Transverse colon (tissue), 4 donors: ENCODE results near the gene SERAC1. TPM values are rescaled to one million over a fixed set of nuclear protein-coding genes. Genes with fewer than 3 reads are reported as not detected.
"Not testable (repeated sequence)": the region's sequence is repeated elsewhere in the genome, so short reads cannot be mapped to it uniquely, and the experiment has no call there.

Experiments
- DNase-seq: peaks from one replicate; pipeline ENCODE4 v3.0.0-alpha.2; 2019
- H3K27ac ChIP-seq, 4 donors: fragments of 200-600 bp; sonication (generic); 2 replicates each; pipeline ENCODE4 v1.5.1; 2016 to 2018; ENCODE audit warnings: inconsistent platforms in 4 of 4
- H3K27me3 ChIP-seq: fragments of 200-600 bp; sonication (generic); 2 replicates; pipeline ENCODE4 v1.5.1; 2017; ENCODE audit warnings: inconsistent platforms
- H3K36me3 ChIP-seq, 4 donors: fragments of 200-600 bp; sonication (generic); 2 replicates each; pipeline ENCODE4 v1.5.1; 2017 to 2019; ENCODE audit warnings: inconsistent platforms in 4 of 4
- H3K4me1 ChIP-seq, 4 donors: fragments of 200-600 bp; sonication (generic); 2 replicates each; pipeline ENCODE4 v1.5.1; 2017 to 2020; ENCODE audit warnings: inconsistent platforms in 4 of 4
- H3K4me3 ChIP-seq, 4 donors: fragments of 200-600 bp; sonication (generic); 1 replicate in 1 of 4; 2 replicates in 3 of 4; pipeline versions ENCODE4 v1.5.1 to v1.6.1; 2017 to 2019; ENCODE audit warnings: inconsistent platforms in 4 of 4
- H3K9me3 ChIP-seq, 2 donors: fragments of 200-600 bp; sonication (generic); 2 replicates each; pipeline ENCODE4 v1.5.1; 2017 to 2019; ENCODE audit warnings: inconsistent platforms in 2 of 2
- EP300 ChIP-seq: sonication (generic); formaldehyde crosslinking; IDR thresholded peaks from one replicate; pipeline ENCODE4 v1.6.1; 2017; ENCODE audit warnings: antibody characterized with exemption, low read depth
- POLR2A ChIP-seq: fragments of 450-650 bp; IDR thresholded peaks from one replicate; pipeline ENCODE4 v1.6.1; 2016; ENCODE audit warnings: antibody characterized with exemption, mild to moderate bottlenecking, moderate library complexity
- POLR2AphosphoS5 ChIP-seq, 3 donors: sonication (generic); formaldehyde crosslinking; IDR thresholded peaks; one replicate each; pipeline ENCODE4 v1.6.1; 2016; ENCODE audit warnings: antibody characterized with exemption in 3 of 3
- WGBS, 2 donors: methylation state at CpG; one replicate each; pipeline ENCODE4 v1.1.5; 2018; ENCODE audit warnings: low coverage in 1 of 2; 5-methylcytosine and 5-hydroxymethylcytosine counted together
- in situ Hi-C, 4 donors: fragments of 200-750 bp; cut with MboI; loops; one replicate each; pipeline versions ENCODE4 v1.15.0 to v1.15.1; 2017; ENCODE audit warnings: low sequenced_read_pairs in 3 of 4, low pct_ligation_motif_present in 1 of 4, low pct_unique_long_range_greater_than_20kb in 1 of 4
- intact Hi-C: fragments of 100-400 bp; cut with DNase I; formaldehyde crosslinking; loops from one replicate; pipeline ENCODE4 v1.15.1; 2023; ENCODE audit warnings: low total_unique reads
- total RNA-seq, 4 donors: library from RNA; depleted of rRNA; stranded (reverse); fragments of >200 nt; gene quantifications; one replicate each; pipeline ENCODE4 v1.1.0, GENCODE V29; 2016
- TF ChIP-seq, protein P1 (sequence below), 5 experiments: fragments of 200-600 bp in 3 of 5; fragments of 450-650 bp in 2 of 5; sonication (generic) in 3 of 5; IDR thresholded peaks; 1 replicate in 2 of 5; 2 replicates in 3 of 5; pipeline ENCODE4 v1.5.1; 2016 to 2017; ENCODE audit warnings: antibody characterized with exemption in 5 of 5, inconsistent platforms in 3 of 5, mild to moderate bottlenecking in 2 of 5, moderate library complexity in 1 of 5

Gene SERAC1
- total RNA-seq, 4 donors from 2014 or later: 9.8 to 125 (median 13.5) TPM

DNA sequence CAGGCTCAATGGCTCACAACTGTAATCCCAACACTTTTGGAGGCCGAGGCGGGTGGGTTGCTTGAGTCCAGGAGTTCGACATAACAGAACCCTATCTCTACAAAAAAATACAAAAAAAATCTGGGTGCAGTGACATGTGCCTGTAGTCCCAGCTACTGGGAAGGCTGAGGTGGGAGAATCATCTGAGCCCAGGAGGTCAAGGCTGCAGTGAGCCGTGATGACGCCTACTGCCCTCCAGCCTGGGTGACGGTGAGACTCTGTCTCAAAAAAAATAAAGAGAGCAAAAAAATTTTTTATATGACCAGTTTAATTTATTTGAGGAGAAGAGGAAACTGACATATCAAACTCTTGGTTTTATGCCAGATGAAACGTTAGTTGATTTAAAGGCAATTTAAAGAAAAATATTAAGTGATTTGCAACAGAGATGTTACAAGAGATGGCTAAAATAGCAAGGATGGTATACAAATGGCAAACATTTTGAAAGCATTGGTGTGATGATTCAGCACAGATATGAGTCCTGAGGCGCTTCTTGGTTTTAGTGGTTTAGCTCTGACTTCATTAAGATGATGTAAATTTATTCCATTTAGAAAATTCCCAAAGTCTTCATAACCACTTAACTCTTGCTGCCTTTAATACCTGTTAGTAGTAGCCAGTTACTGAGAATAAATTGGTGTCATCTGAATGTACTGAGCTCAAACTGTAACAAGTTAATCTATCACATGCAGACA, 17.8 kb upstream of the SERAC1 start:
- Histone ChIP-seq H3K9me3 (no peaks in the 10 kb centered on the region), H3K36me3 (peaks cover 0 to 9% (median 0%) of the 10 kb centered on the region in 4 donors), H3K27me3 (no peaks in the 10 kb centered on the region), H3K4me3 (no peak overlapping the region), H3K27ac (no peak overlapping the region), H3K4me1 (peaks cover 0 to 4% (median 0%) of the 10 kb centered on the region in 4 donors)
- no peak for DNase-seq
- in situ Hi-C loops (no loop called here), intact Hi-C loops (no loop called here)
- WGBS, 2 donors: 87 to 89% methylated on average over 5 to 8 of the region's 8 CpGs
- no peak for TF ChIP-seq POLR2AphosphoS5 (IDR thresholded peaks at IDR 0.05)
- no peak for TF ChIP-seq EP300
- TF ChIP-seq, protein P1, sequence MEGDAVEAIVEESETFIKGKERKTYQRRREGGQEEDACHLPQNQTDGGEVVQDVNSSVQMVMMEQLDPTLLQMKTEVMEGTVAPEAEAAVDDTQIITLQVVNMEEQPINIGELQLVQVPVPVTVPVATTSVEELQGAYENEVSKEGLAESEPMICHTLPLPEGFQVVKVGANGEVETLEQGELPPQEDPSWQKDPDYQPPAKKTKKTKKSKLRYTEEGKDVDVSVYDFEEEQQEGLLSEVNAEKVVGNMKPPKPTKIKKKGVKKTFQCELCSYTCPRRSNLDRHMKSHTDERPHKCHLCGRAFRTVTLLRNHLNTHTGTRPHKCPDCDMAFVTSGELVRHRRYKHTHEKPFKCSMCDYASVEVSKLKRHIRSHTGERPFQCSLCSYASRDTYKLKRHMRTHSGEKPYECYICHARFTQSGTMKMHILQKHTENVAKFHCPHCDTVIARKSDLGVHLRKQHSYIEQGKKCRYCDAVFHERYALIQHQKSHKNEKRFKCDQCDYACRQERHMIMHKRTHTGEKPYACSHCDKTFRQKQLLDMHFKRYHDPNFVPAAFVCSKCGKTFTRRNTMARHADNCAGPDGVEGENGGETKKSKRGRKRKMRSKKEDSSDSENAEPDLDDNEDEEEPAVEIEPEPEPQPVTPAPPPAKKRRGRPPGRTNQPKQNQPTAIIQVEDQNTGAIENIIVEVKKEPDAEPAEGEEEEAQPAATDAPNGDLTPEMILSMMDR (IDR thresholded peaks at IDR 0.05): no peak
- no peak for TF ChIP-seq POLR2A

GRCh38 chr6:158184608-158185007, 16.5 kb upstream of the SERAC1 start:
- Histone ChIP-seq H3K9me3 (no peaks in the 10 kb centered on the region), H3K4me3 (no peak overlapping the region), H3K27ac (no peak overlapping the region), H3K27me3 (no peaks in the 10 kb centered on the region), H3K36me3 (peaks cover 0 to 9% (median 0%) of the 10 kb centered on the region in 4 donors), H3K4me1 (peaks cover 0 to 4% (median 0%) of the 10 kb centered on the region in 4 donors)
- DNase-seq: no peak
- TF ChIP-seq, protein P1 (IDR thresholded peaks at IDR 0.05): no peak
- TF ChIP-seq POLR2AphosphoS5 (IDR thresholded peaks at IDR 0.05) (no peak), EP300 (no peak), POLR2A (no peak)
- intact Hi-C loops: no loop called here
- in situ Hi-C loops: no loop called here

DNA sequence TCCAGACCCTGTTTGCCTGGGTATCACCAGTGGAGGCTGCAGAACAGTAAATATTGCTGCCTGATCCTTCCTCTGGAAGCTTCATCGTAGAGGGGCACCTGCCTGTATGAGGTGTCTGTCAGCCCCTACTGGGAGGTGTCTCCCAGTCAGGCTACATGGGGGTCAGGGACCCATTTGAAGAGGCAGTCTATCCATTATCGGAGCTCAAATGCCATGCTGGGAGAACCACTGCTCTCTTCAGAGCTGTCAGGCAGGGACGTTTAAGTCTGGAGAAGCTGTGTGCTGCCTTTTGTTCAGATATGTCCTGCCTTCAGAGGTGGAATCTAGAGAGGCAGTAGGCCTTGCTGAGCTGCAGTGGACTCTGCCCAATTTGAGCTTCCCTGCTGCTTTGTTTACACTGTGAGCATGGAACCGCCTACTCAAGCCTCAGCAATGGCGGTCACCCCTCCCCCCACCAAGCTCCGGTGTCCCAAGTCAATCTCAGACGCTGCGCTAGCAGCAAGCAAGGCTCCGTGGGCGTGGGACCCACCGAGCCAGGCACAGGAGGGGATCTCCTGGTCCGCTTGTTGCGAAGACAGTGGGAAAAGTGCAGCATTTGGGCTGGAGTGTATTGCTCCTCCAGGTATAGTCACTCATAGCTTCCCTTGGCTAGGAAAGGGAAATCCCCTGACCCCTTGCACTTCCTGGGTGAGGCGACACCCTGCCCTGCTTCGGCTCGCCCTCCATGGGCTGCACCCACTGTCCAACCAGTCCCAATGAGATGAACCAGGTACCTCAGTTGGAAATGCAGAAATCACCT, 15.3 kb upstream of the SERAC1 start:
- H3K9me3 ChIP-seq, DNase-seq, H3K4me3 ChIP-seq, intact Hi-C loops, H3K27ac ChIP-seq, H3K36me3 ChIP-seq, in situ Hi-C loops, H3K27me3 ChIP-seq, H3K4me1 ChIP-seq: not testable (repeated sequence)
- 82% methylated on average over 16 of the region's 16 CpGs; no CpG with 5 or more reads in 1 of the 2 donors for WGBS, 2 donors

GRCh38 chr6:158177712-158178111, 9.7 kb upstream of the SERAC1 start:
- H3K27me3 ChIP-seq, H3K4me3 ChIP-seq, DNase-seq, intact Hi-C loops, H3K9me3 ChIP-seq, H3K27ac ChIP-seq, H3K4me1 ChIP-seq, in situ Hi-C loops, H3K36me3 ChIP-seq: not testable (repeated sequence)
- WGBS, 2 donors: 100% methylated on average over 2 to 3 of the region's 3 CpGs

DNA sequence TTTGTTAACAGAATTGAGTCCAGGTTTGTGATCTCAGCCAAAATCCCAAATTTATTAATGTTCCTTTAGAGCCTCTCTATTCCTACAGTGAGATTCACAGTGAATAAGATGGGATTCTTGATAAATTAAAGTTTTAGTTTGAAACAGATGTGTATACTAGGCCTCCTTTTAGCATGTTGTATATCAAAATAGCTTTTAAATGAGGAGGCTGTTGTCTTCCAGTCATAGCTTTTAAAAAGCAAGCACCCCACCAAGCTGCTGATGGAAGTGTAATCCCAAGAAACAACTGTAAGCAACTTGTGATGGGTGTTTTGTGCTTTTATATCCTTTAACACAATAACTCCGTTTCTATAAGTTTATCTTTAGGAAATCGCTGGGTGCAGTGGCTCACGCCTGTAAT, 7.0 kb upstream of the SERAC1 start:
- Histone ChIP-seq H3K36me3 (no peaks in the 10 kb centered on the region), H3K4me1 (no peaks in the 10 kb centered on the region), H3K27me3 (no peaks in the 10 kb centered on the region), H3K4me3 (no peak overlapping the region), H3K9me3 (no peaks in the 10 kb centered on the region), H3K27ac (no peak overlapping the region)
- intact Hi-C loops: no loop called here
- in situ Hi-C loops: no loop called here
- TF ChIP-seq, protein P1 (IDR thresholded peaks at IDR 0.05): no peak
- TF ChIP-seq POLR2AphosphoS5 (IDR thresholded peaks at IDR 0.05) (no peak), POLR2A (no peak), EP300 (no peak)
- DNase-seq: no peak
- 93 to 96% methylated on average over 3 of the region's 3 CpGs for WGBS, 2 donors
